Measurements from ENCODE around the gene SOCS3. TPM values are rescaled to one million over a fixed set of nuclear protein-coding genes. Genes with fewer than 3 reads are reported as not detected.

The SOCS3 gene
- total and polyA plus RNA-seq, 7 donors = 10.3 to 499 (median 45.7) TPM

- intact Hi-C loops (cut with DNase I) = no loop called here
- DNase-seq = no peak
- no peaks in the 10 kb centered on the region for H3K4me1 ChIP-seq
- H3K36me3 ChIP-seq = no peaks in the 10 kb centered on the region
- TF ChIP-seq POLR2A (IDR thresholded peaks at IDR 0.05) (no peak), EP300 (IDR thresholded peaks at IDR 0.05) (no peak)
- WGBS, 2 donors = 75 to 91% methylated on average over 13 of the region's 13 CpGs
- no peak overlapping the region for H3K27ac ChIP-seq
- no peaks in the 10 kb centered on the region for H3K9me3 ChIP-seq
- H3K27me3 ChIP-seq = no peaks in the 10 kb centered on the region
- H3K4me3 ChIP-seq = no peak overlapping the region
These were observed 51.8 kb downstream of the SOCS3 start for GRCh38 chr17:78307887-78308638.

- no peaks in the 10 kb centered on the region for H3K36me3 ChIP-seq
- no peak for DNase-seq
- intact Hi-C loops (cut with DNase I) = no loop called here
- H3K4me3 ChIP-seq = no peak overlapping the region
- H3K9me3 ChIP-seq = no peaks in the 10 kb centered on the region
- no peaks in the 10 kb centered on the region for H3K4me1 ChIP-seq
- WGBS, 2 donors = 73 to 91% methylated on average over 1 of the region's 1 CpG
- TF ChIP-seq EP300 (IDR thresholded peaks at IDR 0.05) = no peak
- no peak overlapping the region for H3K27ac ChIP-seq
- H3K27me3 ChIP-seq = no peaks in the 10 kb centered on the region
These were observed 53.0 kb downstream of the SOCS3 start for GRCh38 chr17:78306913-78307312.

Small RNA genes within 50 kb of the gene (small RNA-seq; reads per million reads assigned to genes)
- 0 reads per million in 3 donors for gene RF00415
- 0 reads per million in 3 donors for gene RN7SL236P

Other genes starting within 250 kb of the SOCS3 start
- 10 to 100 TPM in 2 of 4 donors, 1 to 10 TPM in 2; 5.3 to 13.9 (median 8.9) TPM for gene TMC6, start 231.3 kb downstream of the SOCS3 start, total RNA-seq
- 100 to 1,000 TPM in 1 of 3 donors, 10 to 100 TPM in 1, 1 to 10 TPM in 1; 9.0 to 145 (median 10.8) TPM for gene TMC6, start 231.3 kb downstream of the SOCS3 start, polyA plus RNA-seq
- 10 to 100 TPM in 1 of 4 donors, 1 to 10 TPM in 3; 2.8 to 13.2 (median 3.9) TPM for gene TMC8, start 229.3 kb downstream of the SOCS3 start, total RNA-seq
- gene TMC8, start 229.3 kb downstream of the SOCS3 start, polyA plus RNA-seq = 10 to 100 TPM in 1 of 3 donors, 1 to 10 TPM in 2; 1.8 to 51.7 (median 2.1) TPM
- gene C17orf99, start 213.7 kb downstream of the SOCS3 start, total RNA-seq = not detected
- gene C17orf99, start 213.7 kb downstream of the SOCS3 start, polyA plus RNA-seq = under 1 TPM in 1 of 3 donors, not detected in 2; 0.73 TPM
- gene SYNGR2, start 191.5 kb downstream of the SOCS3 start, total RNA-seq = 10 to 100 TPM; 14.7 to 23.5 (median 18.6) TPM
- gene SYNGR2, start 191.5 kb downstream of the SOCS3 start, polyA plus RNA-seq = 100 to 1,000 TPM in 1 of 3 donors, 10 to 100 TPM in 2; 37.2 to 280 (median 45.8) TPM
- gene TK1, start 173.0 kb downstream of the SOCS3 start, total RNA-seq = 1 to 10 TPM in 3 of 4 donors, under 1 TPM in 1; 0.83 to 6.9 (median 3.8) TPM
- gene TK1, start 173.0 kb downstream of the SOCS3 start, polyA plus RNA-seq = 10 to 100 TPM; 10.2 to 74.6 (median 44.2) TPM
- 10 to 100 TPM in 1 of 4 donors, 1 to 10 TPM in 3; 6.1 to 11.4 (median 7.6) TPM for gene AFMID, start 172.7 kb downstream of the SOCS3 start, total RNA-seq
- 10 to 100 TPM; 21.0 to 32.9 (median 28.2) TPM for gene AFMID, start 172.7 kb downstream of the SOCS3 start, polyA plus RNA-seq
- 1 to 10 TPM in 1 of 4 donors, under 1 TPM in 3; 0.16 to 3.1 (median 0.32) TPM for gene BIRC5, start 145.8 kb downstream of the SOCS3 start, total RNA-seq
- 10 to 100 TPM in 2 of 3 donors, 1 to 10 TPM in 1; 3.6 to 33.5 (median 10.6) TPM for gene BIRC5, start 145.8 kb downstream of the SOCS3 start, polyA plus RNA-seq
- gene TMEM235, start 128.4 kb downstream of the SOCS3 start, total RNA-seq = not detected
- under 1 TPM in 1 of 3 donors, not detected in 2; 0.04 TPM for gene TMEM235, start 128.4 kb downstream of the SOCS3 start, polyA plus RNA-seq
- gene PGS1, start 18.6 kb upstream of the SOCS3 start, total RNA-seq = 10 to 100 TPM; 20.0 to 36.3 (median 29.0) TPM
- gene PGS1, start 18.6 kb upstream of the SOCS3 start, polyA plus RNA-seq = 10 to 100 TPM in 2 of 3 donors, 1 to 10 TPM in 1; 9.9 to 36.9 (median 16.8) TPM
- gene DNAH17, start 217.3 kb upstream of the SOCS3 start, total RNA-seq = under 1 TPM in 3 of 4 donors, not detected in 1; 0.16 to 0.68 (median 0.36) TPM
- under 1 TPM in 1 of 3 donors, not detected in 2; 0.07 TPM for gene DNAH17, start 217.3 kb upstream of the SOCS3 start, polyA plus RNA-seq

Measured in sigmoid colon (tissue), 7 donors.